Measurements from ENCODE around the gene PNMA5. TPM values are rescaled to one million over a fixed set of nuclear protein-coding genes. Genes with fewer than 3 reads are reported as not detected.
"Not testable (repeated sequence)": the region's sequence is repeated elsewhere in the genome, so short reads cannot be mapped to it uniquely, and the experiment has no call there.

The PNMA5 gene
- total and polyA plus RNA-seq, 10 donors = 0.14 to 1.0 (median 0.19) TPM; not detected in 1

GRCh38 chrX:153004780-153005179 is 10.9 kb upstream of the PNMA5 start:
- no peak overlapping the region for H3K4me3 ChIP-seq
- H3K9me3 ChIP-seq = no peaks in the 10 kb centered on the region
- no peak for TF ChIP-seq POLR2A (IDR thresholded peaks at IDR 0.05)
- TF ChIP-seq POLR2AphosphoS5 (IDR thresholded peaks at IDR 0.05) = no peak
- no peak for TF ChIP-seq CTCF (IDR thresholded peaks at IDR 0.05 in 8 of 11, conservative IDR thresholded peaks at IDR 0.05 in 3 of 11)
- H3K27me3 ChIP-seq (replicated peaks in 1 of 7) = peaks cover 0 to 8% (median 0%) of the 10 kb centered on the region in 7 donors
- no peak overlapping the region for H3K27ac ChIP-seq
- no peak for DNase-seq
- WGBS, 5 donors = 62 to 90% (median 80%) methylated on average over 1 of the region's 1 CpG
- H3K4me1 ChIP-seq = no peaks in the 10 kb centered on the region
- intact Hi-C loops (cut with DNase I; ENCODE audit: low total_unique reads) = no loop called here
- no peaks in the 10 kb centered on the region for H3K36me3 ChIP-seq

GRCh38 chrX:153003981-153004380 is 10.1 kb upstream of the PNMA5 start:
- intact Hi-C loops (cut with DNase I; ENCODE audit: low total_unique reads) = no loop called here
- no peak for DNase-seq
- Histone ChIP-seq H3K27ac (no peak overlapping the region), H3K36me3 (no peaks in the 10 kb centered on the region), H3K9me3 (no peaks in the 10 kb centered on the region), H3K4me3 (no peak overlapping the region), H3K4me1 (no peaks in the 10 kb centered on the region), H3K27me3 (replicated peaks in 1 of 7) (peaks cover 0 to 7% (median 0%) of the 10 kb centered on the region in 7 donors)
- no peak for TF ChIP-seq POLR2A (IDR thresholded peaks at IDR 0.05)
- TF ChIP-seq POLR2AphosphoS5 (IDR thresholded peaks at IDR 0.05) = no peak
- no peak for TF ChIP-seq CTCF (IDR thresholded peaks at IDR 0.05 in 8 of 11, conservative IDR thresholded peaks at IDR 0.05 in 3 of 11)
- WGBS, 5 donors = 68 to 91% (median 79%) methylated on average over 4 of the region's 4 CpGs

GRCh38 chrX:153002182-153002581 is 8.3 kb upstream of the PNMA5 start:
- DNase-seq; H3K4me3 ChIP-seq; H3K27ac ChIP-seq; intact Hi-C loops (cut with DNase I; ENCODE audit: low total_unique reads); H3K36me3 ChIP-seq; H3K9me3 ChIP-seq; H3K4me1 ChIP-seq; H3K27me3 ChIP-seq (replicated peaks in 1 of 7): not testable (repeated sequence)
- 55 to 92% (median 85%) methylated on average over 2 of the region's 2 CpGs for WGBS, 5 donors

GRCh38 chrX:152997337-152997736 is 3.4 kb upstream of the PNMA5 start:
- peaks cover 0 to 7% (median 0%) of the 10 kb centered on the region in 7 donors for H3K27me3 ChIP-seq (replicated peaks in 1 of 7)
- H3K9me3 ChIP-seq = no peaks in the 10 kb centered on the region
- H3K4me1 ChIP-seq = no peaks in the 10 kb centered on the region
- intact Hi-C loops (cut with DNase I; ENCODE audit: low total_unique reads) = no loop called here
- no peak for DNase-seq
- WGBS, 5 donors = 77 to 92% (median 85%) methylated on average over 9 of the region's 9 CpGs
- H3K4me3 ChIP-seq = no peak overlapping the region
- TF ChIP-seq CTCF (IDR thresholded peaks at IDR 0.05 in 8 of 11, conservative IDR thresholded peaks at IDR 0.05 in 3 of 11) (no peak), POLR2A (IDR thresholded peaks at IDR 0.05) (no peak), POLR2AphosphoS5 (IDR thresholded peaks at IDR 0.05) (no peak)
- H3K36me3 ChIP-seq = no peaks in the 10 kb centered on the region
- H3K27ac ChIP-seq = no peak overlapping the region

- H3K9me3 ChIP-seq = no peaks in the 10 kb centered on the region
- intact Hi-C loops (cut with DNase I; ENCODE audit: low total_unique reads) = no loop called here
- no peaks in the 10 kb centered on the region for H3K27me3 ChIP-seq (replicated peaks in 1 of 7)
- 78 to 94% (median 88%) methylated on average over 4 of the region's 4 CpGs for WGBS, 5 donors
- no peak overlapping the region for H3K27ac ChIP-seq
- DNase-seq = no peak
- no peak overlapping the region for H3K4me3 ChIP-seq
- TF ChIP-seq CTCF (IDR thresholded peaks at IDR 0.05 in 8 of 11, conservative IDR thresholded peaks at IDR 0.05 in 3 of 11) (no peak), POLR2AphosphoS5 (IDR thresholded peaks at IDR 0.05) (no peak), POLR2A (IDR thresholded peaks at IDR 0.05) (no peak)
- H3K36me3 ChIP-seq = no peaks in the 10 kb centered on the region
- H3K4me1 ChIP-seq = peaks cover 0 to 11% (median 2%) of the 10 kb centered on the region in 6 donors
These were observed 1.8 kb downstream of the PNMA5 start for GRCh38 chrX:152992115-152992514.
